Panc1 (cell line): ENCODE measurements around the gene EPHA10. TPM values are rescaled to one million over a fixed set of nuclear protein-coding genes. Genes with fewer than 3 reads are reported as not detected.

Source experiments
- ATAC-seq: fragments of 200-7000 bp; cut with Tn5 transposase; 2 replicates; pipeline ENCODE4 v1.9.1; 2020; ENCODE audit warnings: mild to moderate bottlenecking, moderate library complexity
- BruUV-seq: library from RNA; stranded (reverse); fragments of 400-500 nt; replicated peaks from 2 replicates; lab custom pipeline; 2021; lab: Mats Ljungman, UMichigan
- CTCF ChIA-PET: fragments of 300-600 bp; sonication (Branson Sonifier 250); formaldehyde crosslinking; loops from one replicate; lab custom pipeline; 2022; ENCODE audit warnings: antibody characterized with exemption; lab: Charles Lee
- POLR2A ChIA-PET: fragments of 300-600 bp; sonication (Branson Sonifier 250); formaldehyde crosslinking; loops from one replicate; lab custom pipeline; 2022; ENCODE audit warnings: antibody characterized with exemption; lab: Charles Lee
- DNase-seq: peaks from one replicate; pipeline ENCODE4 v3.0.0-alpha.2; 2010; ENCODE audit warnings: low read depth, low spot score
- H3K27ac ChIP-seq: 2 replicates; pipeline ENCODE4 v1.5.1; 2011; ENCODE audit warnings: mild to moderate bottlenecking, low read length, inconsistent platforms
- H3K27me3 ChIP-seq: fragments of 200-500 bp; sonication (Bioruptor generic); 2 replicates; pipeline ENCODE4 v1.6.0; 2014; ENCODE audit warnings: low read length, inconsistent platforms; ENCODE audit not compliant: control insufficient read depth, insufficient read depth
- H3K36me3 ChIP-seq: fragments of 200-500 bp; sonication (Bioruptor generic); 2 replicates; pipeline ENCODE4 v1.5.1; 2014; ENCODE audit warnings: inconsistent platforms, mild to moderate bottlenecking, low read length, moderate library complexity; ENCODE audit not compliant: control insufficient read depth, insufficient read depth
- H3K4me1 ChIP-seq: 2 replicates; pipeline ENCODE4 v1.5.1; 2011; ENCODE audit warnings: inconsistent platforms, mild to moderate bottlenecking, low read length, moderate library complexity; ENCODE audit not compliant: control insufficient read depth, insufficient read depth
- H3K4me3 ChIP-seq, 2 experiments: 2 replicates each; pipeline ENCODE4 v1.5.1; 2011 to 2012; ENCODE audit warnings: low read depth in 2 of 2, low read length in 2 of 2, mild to moderate bottlenecking in 2 of 2, inconsistent platforms in 1 of 2, moderate library complexity in 1 of 2
- H3K9me3 ChIP-seq: fragments of 200-500 bp; sonication (Bioruptor generic); 2 replicates; pipeline ENCODE4 v1.5.1; 2014; ENCODE audit warnings: low read depth, mild to moderate bottlenecking, inconsistent platforms, low read length, moderate library complexity; ENCODE audit not compliant: control insufficient read depth, insufficient read depth
- POLR2AphosphoS5 ChIP-seq: IDR thresholded peaks from 2 replicates; pipeline ENCODE4 v1.6.1; 2012; ENCODE audit warnings: mild to moderate bottlenecking, low read depth, low read length, moderate library complexity
- SIN3A ChIP-seq: IDR thresholded peaks from 2 replicates; pipeline ENCODE4 v1.6.1; 2012; ENCODE audit warnings: low read depth, mild to moderate bottlenecking, low read length, moderate library complexity, borderline replicate concordance; ENCODE audit not compliant: insufficient read depth
- TCF7L2 ChIP-seq: IDR thresholded peaks from 2 replicates; pipeline ENCODE4 v1.6.1; 2011; ENCODE audit warnings: mild to moderate bottlenecking, low read depth, low read length, inconsistent platforms
- in situ Hi-C: cut with HindIII; loops from 2 replicates; pipeline ENCODE4 v1.10.0; 2016; ENCODE audit warnings: low sequenced_read_pairs, low pct_unique_long_range_greater_than_20kb
- intact Hi-C: fragments of 100-400 bp; cut with micrococcal nuclease; formaldehyde crosslinking; loops from one replicate; pipeline ENCODE4 v1.10.0; 2022; ENCODE audit not compliant: unreplicated experiment
- total RNA-seq: library from RNA; stranded (reverse); gene quantifications from one replicate; pipeline ENCODE4 v1.2.1, GENCODE V29; 2021; ENCODE audit not compliant: unreplicated experiment
- TF ChIP-seq, protein P1 (sequence below): fragments of 450-650 bp; IDR thresholded peaks from 2 replicates; pipeline ENCODE4 v1.5.1; 2017; ENCODE audit warnings: mild to moderate bottlenecking
- TF ChIP-seq, protein P2 (sequence below), 2 experiments: IDR thresholded peaks; 2 replicates each; pipeline ENCODE4 v1.6.1; 2011 to 2012; ENCODE audit warnings: low read depth in 2 of 2, control low read depth in 1 of 2, low read length in 1 of 2, mild to moderate bottlenecking in 1 of 2, moderate library complexity in 1 of 2; ENCODE audit not compliant: insufficient read depth in 1 of 2

The EPHA10 gene
- total RNA-seq, 1 experiment from 2014 or later, result 2.8 TPM

DNA sequence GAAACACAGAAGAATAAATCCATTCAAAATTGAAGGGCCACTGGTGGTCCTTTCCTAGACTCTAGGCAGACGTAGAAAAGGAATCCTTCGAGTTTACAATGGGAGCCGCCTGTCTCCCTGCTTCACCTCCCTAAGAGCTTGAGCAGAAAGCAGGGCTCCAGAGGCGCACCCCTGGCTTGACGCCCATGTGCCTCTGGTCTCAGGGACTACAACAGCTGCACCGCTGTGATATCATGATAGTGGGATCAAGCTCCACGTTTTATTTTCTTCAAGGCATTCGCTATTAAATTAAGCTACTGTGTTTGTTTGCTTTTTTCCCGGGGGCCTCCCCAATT lies 42.3 kb upstream of the EPHA10 start:
- Histone ChIP-seq H3K27me3 (no peaks in the 10 kb centered on the region), H3K4me1 (peaks cover 32% of the 10 kb centered on the region), H3K36me3 (peaks cover 30% of the 10 kb centered on the region), H3K4me3 (peak overlapping the region; percentile 94 to 98), H3K9me3 (no peaks in the 10 kb centered on the region), H3K27ac (peak overlapping the region; percentile 94)
- in situ Hi-C loops (no loop called here), intact Hi-C loops (no loop called here)
- TF ChIP-seq, protein P1, sequence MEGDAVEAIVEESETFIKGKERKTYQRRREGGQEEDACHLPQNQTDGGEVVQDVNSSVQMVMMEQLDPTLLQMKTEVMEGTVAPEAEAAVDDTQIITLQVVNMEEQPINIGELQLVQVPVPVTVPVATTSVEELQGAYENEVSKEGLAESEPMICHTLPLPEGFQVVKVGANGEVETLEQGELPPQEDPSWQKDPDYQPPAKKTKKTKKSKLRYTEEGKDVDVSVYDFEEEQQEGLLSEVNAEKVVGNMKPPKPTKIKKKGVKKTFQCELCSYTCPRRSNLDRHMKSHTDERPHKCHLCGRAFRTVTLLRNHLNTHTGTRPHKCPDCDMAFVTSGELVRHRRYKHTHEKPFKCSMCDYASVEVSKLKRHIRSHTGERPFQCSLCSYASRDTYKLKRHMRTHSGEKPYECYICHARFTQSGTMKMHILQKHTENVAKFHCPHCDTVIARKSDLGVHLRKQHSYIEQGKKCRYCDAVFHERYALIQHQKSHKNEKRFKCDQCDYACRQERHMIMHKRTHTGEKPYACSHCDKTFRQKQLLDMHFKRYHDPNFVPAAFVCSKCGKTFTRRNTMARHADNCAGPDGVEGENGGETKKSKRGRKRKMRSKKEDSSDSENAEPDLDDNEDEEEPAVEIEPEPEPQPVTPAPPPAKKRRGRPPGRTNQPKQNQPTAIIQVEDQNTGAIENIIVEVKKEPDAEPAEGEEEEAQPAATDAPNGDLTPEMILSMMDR, result no peak
- no peak for TF ChIP-seq SIN3A
- no peak for TF ChIP-seq TCF7L2
- TF ChIP-seq, protein P2, sequence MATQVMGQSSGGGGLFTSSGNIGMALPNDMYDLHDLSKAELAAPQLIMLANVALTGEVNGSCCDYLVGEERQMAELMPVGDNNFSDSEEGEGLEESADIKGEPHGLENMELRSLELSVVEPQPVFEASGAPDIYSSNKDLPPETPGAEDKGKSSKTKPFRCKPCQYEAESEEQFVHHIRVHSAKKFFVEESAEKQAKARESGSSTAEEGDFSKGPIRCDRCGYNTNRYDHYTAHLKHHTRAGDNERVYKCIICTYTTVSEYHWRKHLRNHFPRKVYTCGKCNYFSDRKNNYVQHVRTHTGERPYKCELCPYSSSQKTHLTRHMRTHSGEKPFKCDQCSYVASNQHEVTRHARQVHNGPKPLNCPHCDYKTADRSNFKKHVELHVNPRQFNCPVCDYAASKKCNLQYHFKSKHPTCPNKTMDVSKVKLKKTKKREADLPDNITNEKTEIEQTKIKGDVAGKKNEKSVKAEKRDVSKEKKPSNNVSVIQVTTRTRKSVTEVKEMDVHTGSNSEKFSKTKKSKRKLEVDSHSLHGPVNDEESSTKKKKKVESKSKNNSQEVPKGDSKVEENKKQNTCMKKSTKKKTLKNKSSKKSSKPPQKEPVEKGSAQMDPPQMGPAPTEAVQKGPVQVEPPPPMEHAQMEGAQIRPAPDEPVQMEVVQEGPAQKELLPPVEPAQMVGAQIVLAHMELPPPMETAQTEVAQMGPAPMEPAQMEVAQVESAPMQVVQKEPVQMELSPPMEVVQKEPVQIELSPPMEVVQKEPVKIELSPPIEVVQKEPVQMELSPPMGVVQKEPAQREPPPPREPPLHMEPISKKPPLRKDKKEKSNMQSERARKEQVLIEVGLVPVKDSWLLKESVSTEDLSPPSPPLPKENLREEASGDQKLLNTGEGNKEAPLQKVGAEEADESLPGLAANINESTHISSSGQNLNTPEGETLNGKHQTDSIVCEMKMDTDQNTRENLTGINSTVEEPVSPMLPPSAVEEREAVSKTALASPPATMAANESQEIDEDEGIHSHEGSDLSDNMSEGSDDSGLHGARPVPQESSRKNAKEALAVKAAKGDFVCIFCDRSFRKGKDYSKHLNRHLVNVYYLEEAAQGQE (IDR thresholded peaks at IDR 0.05; ENCODE audit: insufficient read depth in 1 of 2, low read depth in 2 of 2, low read length in 1 of 2), result no peak
- no peak for TF ChIP-seq POLR2AphosphoS5
- CTCF ChIA-PET, result no interaction called here
- no peak for ATAC-seq
- DNase-seq, result no peak
- POLR2A ChIA-PET, result interaction anchor here (0.6 to 2.3 kb wide), 4 partner anchors 8 to 115 kb away, joined by 3 to 12 read pairs (median 6); partner anchors contain the start of gene MTF1
- TSS peak; percentile 58 for BruUV-seq

DNA sequence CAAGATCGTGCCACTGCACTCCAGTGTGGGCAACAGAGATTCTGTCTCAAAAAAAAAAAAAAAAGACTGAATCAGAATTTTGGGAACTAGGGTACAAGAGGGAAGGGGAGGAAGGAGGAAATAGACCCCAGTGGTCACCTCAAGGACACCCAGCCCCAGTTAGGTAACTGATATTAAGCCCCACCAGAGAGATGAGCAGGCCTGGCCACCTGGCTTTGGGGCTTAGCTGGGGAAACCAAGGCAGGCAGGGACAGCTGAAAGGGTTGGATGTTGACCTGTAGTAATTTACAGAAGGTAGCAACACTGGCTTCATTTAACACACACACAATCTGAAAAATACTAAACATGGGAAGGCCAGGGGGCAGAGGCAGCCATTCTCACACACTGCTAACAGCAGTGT lies 37.5 kb upstream of the EPHA10 start:
- ChIA-PET POLR2A (no interaction called here), CTCF (no interaction called here)
- BruUV-seq, result no TSS peak
- Histone ChIP-seq H3K4me1 (peaks cover 9% of the 10 kb centered on the region), H3K27ac (no peak overlapping the region), H3K27me3 (no peaks in the 10 kb centered on the region), H3K9me3 (no peaks in the 10 kb centered on the region), H3K36me3 (peaks cover 25% of the 10 kb centered on the region), H3K4me3 (no peak overlapping the region)
- in situ Hi-C loops (no loop called here), intact Hi-C loops (no loop called here)
- no peak for ATAC-seq
- no peak for DNase-seq
- TF ChIP-seq, protein P2 (IDR thresholded peaks at IDR 0.05; ENCODE audit: insufficient read depth in 1 of 2, low read depth in 2 of 2, low read length in 1 of 2), result no peak
- TF ChIP-seq SIN3A (no peak), POLR2AphosphoS5 (no peak), TCF7L2 (no peak)
- TF ChIP-seq, protein P1, result no peak
